Vagina (tissue), 2 donors: Measurements from ENCODE around the gene BICC1. TPM values are rescaled to one million over a fixed set of nuclear protein-coding genes. Genes with fewer than 3 reads are reported as not detected.

Source experiments
- DNase-seq, 2 donors: peaks; one replicate each; pipeline ENCODE4 v3.0.0-alpha.2; 2017; ENCODE audit errors: extremely low spot score in 2 of 2
- H3K27ac ChIP-seq: fragments of 200-600 bp; sonication (generic); one replicate; pipeline ENCODE4 v1.5.1; 2019
- H3K27me3 ChIP-seq: fragments of 200-600 bp; sonication (generic); one replicate; pipeline ENCODE4 v1.5.1; 2019
- H3K36me3 ChIP-seq, 2 donors: fragments of 200-600 bp; sonication (generic); one replicate each; pipeline ENCODE4 v1.5.1; 2017 to 2019
- H3K4me1 ChIP-seq: fragments of 200-600 bp; sonication (generic); one replicate; pipeline ENCODE4 v1.5.1; 2019
- H3K4me3 ChIP-seq, 2 donors: fragments of 200-600 bp; sonication (generic); 1 replicate in 1 of 2; 2 replicates in 1 of 2; pipeline ENCODE4 v1.5.1; 2016 to 2019
- H3K9me3 ChIP-seq: fragments of 200-600 bp; sonication (generic); one replicate; pipeline ENCODE4 v1.5.1; 2019
- CTCF ChIP-seq, 3 experiments: fragments of 450-650 bp in 2 of 3; fragments of 200-600 bp in 1 of 3; sonication (generic) in 1 of 3; IDR thresholded peaks; one replicate each; pipeline ENCODE4 v1.5.1; 2017 to 2019; ENCODE audit warnings: antibody characterized with exemption in 3 of 3, mild to moderate bottlenecking in 2 of 3, moderate library complexity in 2 of 3
- POLR2A ChIP-seq, 2 donors: fragments of 450-650 bp; IDR thresholded peaks; one replicate each; pipeline ENCODE4 v1.6.1; 2017; ENCODE audit warnings: antibody characterized with exemption in 2 of 2, mild to moderate bottlenecking in 2 of 2, moderate library complexity in 2 of 2
- POLR2AphosphoS5 ChIP-seq, 2 donors: sonication (generic); formaldehyde crosslinking; IDR thresholded peaks; one replicate each; pipeline ENCODE4 v1.9.0; 2017; ENCODE audit warnings: antibody characterized with exemption in 2 of 2, mild to moderate bottlenecking in 2 of 2, low read depth in 1 of 2; ENCODE audit not compliant: insufficient read depth in 1 of 2
- intact Hi-C: fragments of 100-400 bp; cut with DNase I; formaldehyde crosslinking; loops from one replicate; pipeline ENCODE4 v1.15.1; 2023
- total RNA-seq: library from RNA; depleted of rRNA; stranded (reverse); fragments of >200 nt; gene quantifications from one replicate; pipeline ENCODE4 v1.2.3, GENCODE V29; 2016

Gene BICC1
- total RNA-seq, 1 donor from 2014 or later: 15.2 TPM

- TF ChIP-seq POLR2AphosphoS5 (IDR thresholded peaks at IDR 0.05; ENCODE audit: insufficient read depth in 1 of 2, low read depth in 1 of 2) (no peak), POLR2A (IDR thresholded peaks at IDR 0.05) (no peak), CTCF (IDR thresholded peaks at IDR 0.05) (no peak)
- H3K9me3 ChIP-seq: no peaks in the 10 kb centered on the region
- H3K27ac ChIP-seq: no peak overlapping the region
- intact Hi-C loops: loop anchor here (5.0 kb wide), 1 partner anchor 662 kb away; no protein-coding TSS in a partner anchor
- H3K36me3 ChIP-seq: no peaks in the 10 kb centered on the region
- H3K27me3 ChIP-seq: no peaks in the 10 kb centered on the region
- no peak overlapping the region for H3K4me3 ChIP-seq
- no peaks in the 10 kb centered on the region for H3K4me1 ChIP-seq
- no peak for DNase-seq
Observed at GRCh38 chr10:58544135-58544534, 31.5 kb downstream of the BICC1 start.

DNA sequence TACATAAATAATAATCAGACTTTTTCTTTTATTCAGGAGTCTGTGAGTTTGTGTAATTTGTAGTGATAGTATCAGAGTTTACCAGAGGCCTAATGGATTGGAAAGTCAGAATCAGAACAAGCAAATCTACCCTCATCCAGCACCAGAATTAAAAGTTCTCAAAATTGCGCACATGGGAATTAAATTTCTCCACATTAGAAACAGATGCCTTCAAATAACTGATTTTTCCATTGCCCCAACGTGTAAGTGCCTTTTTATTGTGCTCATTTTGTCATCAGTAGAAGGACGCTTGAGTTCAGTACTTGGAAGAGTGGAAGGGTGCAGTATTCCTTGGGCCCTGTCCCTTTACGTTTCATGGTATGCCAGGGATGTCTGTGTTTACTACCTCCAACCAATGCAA lies 32.8 kb downstream of the BICC1 start:
- Histone ChIP-seq H3K4me1 (no peaks in the 10 kb centered on the region), H3K27me3 (no peaks in the 10 kb centered on the region), H3K9me3 (no peaks in the 10 kb centered on the region), H3K4me3 (no peak overlapping the region), H3K27ac (no peak overlapping the region), H3K36me3 (no peaks in the 10 kb centered on the region)
- no peak for DNase-seq
- intact Hi-C loops: no loop called here
- TF ChIP-seq CTCF (IDR thresholded peaks at IDR 0.05) (no peak), POLR2A (IDR thresholded peaks at IDR 0.05) (no peak), POLR2AphosphoS5 (IDR thresholded peaks at IDR 0.05; ENCODE audit: insufficient read depth in 1 of 2, low read depth in 1 of 2) (no peak)

- H3K4me1 ChIP-seq: no peaks in the 10 kb centered on the region
- no peak overlapping the region for H3K27ac ChIP-seq
- intact Hi-C loops: no loop called here
- no peaks in the 10 kb centered on the region for H3K9me3 ChIP-seq
- DNase-seq: no peak
- no peaks in the 10 kb centered on the region for H3K27me3 ChIP-seq
- no peak for TF ChIP-seq CTCF (IDR thresholded peaks at IDR 0.05)
- no peak for TF ChIP-seq POLR2AphosphoS5 (IDR thresholded peaks at IDR 0.05; ENCODE audit: insufficient read depth in 1 of 2, low read depth in 1 of 2)
- no peak for TF ChIP-seq POLR2A (IDR thresholded peaks at IDR 0.05)
- H3K36me3 ChIP-seq: no peaks in the 10 kb centered on the region
- no peak overlapping the region for H3K4me3 ChIP-seq
Observed at GRCh38 chr10:58546137-58546536, 33.5 kb downstream of the BICC1 start.

DNA sequence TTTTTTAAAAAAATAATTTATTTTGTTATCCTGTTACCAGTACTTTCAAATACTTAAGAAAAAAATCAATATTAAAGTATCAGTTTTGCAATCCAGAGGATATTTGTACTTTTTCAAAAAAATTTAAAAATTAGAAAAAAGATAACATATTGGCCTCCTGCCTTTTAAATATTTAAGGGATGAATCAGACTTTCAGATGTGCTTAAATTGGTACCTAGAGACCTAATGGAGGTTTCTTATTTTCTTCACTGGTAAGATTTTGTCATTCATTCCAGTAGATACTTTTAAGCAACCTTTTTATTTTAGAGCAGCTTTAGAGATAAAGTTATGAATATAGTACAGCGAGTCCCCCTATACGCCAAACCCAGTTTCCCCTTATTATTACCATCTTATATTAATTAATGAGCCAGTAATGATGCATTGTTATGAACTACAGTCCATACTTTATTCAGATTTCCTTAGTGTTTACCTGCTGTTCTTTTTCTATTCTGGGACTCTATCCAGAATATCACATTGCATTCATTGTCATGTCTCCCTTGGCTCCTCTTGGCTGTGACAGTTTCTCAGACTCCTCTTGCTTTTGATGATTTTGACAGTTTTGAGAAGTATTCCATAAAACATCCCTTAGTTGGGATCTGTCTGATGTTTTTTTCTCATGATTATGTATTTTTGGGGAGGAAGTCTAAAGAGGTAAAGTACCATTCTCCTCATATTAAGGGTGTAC lies 34.2 kb downstream of the BICC1 start:
- H3K4me3 ChIP-seq: no peak overlapping the region
- H3K9me3 ChIP-seq: no peaks in the 10 kb centered on the region
- H3K27me3 ChIP-seq: no peaks in the 10 kb centered on the region
- intact Hi-C loops: no loop called here
- H3K27ac ChIP-seq: no peak overlapping the region
- TF ChIP-seq POLR2AphosphoS5 (IDR thresholded peaks at IDR 0.05; ENCODE audit: insufficient read depth in 1 of 2, low read depth in 1 of 2): no peak
- no peak for TF ChIP-seq POLR2A (IDR thresholded peaks at IDR 0.05)
- TF ChIP-seq CTCF (IDR thresholded peaks at IDR 0.05): no peak
- DNase-seq: no peak
- no peaks in the 10 kb centered on the region for H3K4me1 ChIP-seq
- no peaks in the 10 kb centered on the region for H3K36me3 ChIP-seq

- no peak for TF ChIP-seq CTCF (IDR thresholded peaks at IDR 0.05)
- TF ChIP-seq POLR2A (IDR thresholded peaks at IDR 0.05): no peak
- no peak for TF ChIP-seq POLR2AphosphoS5 (IDR thresholded peaks at IDR 0.05; ENCODE audit: insufficient read depth in 1 of 2, low read depth in 1 of 2)
- Histone ChIP-seq H3K4me3 (no peak overlapping the region), H3K27me3 (no peaks in the 10 kb centered on the region), H3K4me1 (no peaks in the 10 kb centered on the region), H3K36me3 (no peaks in the 10 kb centered on the region), H3K27ac (no peak overlapping the region), H3K9me3 (no peaks in the 10 kb centered on the region)
- no peak for DNase-seq
- intact Hi-C loops: no loop called here
Observed at GRCh38 chr10:58547963-58548362, 35.3 kb downstream of the BICC1 start.
